H9 (cell line): ENCODE results near the gene ABCB7. TPM values are rescaled to one million over a fixed set of nuclear protein-coding genes. Genes with fewer than 3 reads are reported as not detected.

Experiments
- DNase-seq: peaks from one replicate; pipeline ENCODE4 v3.0.0-alpha.2; 2017
- H2AFZ ChIP-seq: one replicate; pipeline ENCODE4 v1.6.1; 2013; ENCODE audit warnings: mild to moderate bottlenecking, low read length, control low read depth, moderate library complexity
- H2AK5ac ChIP-seq: 2 replicates; pipeline ENCODE4 v1.6.1; 2013; ENCODE audit warnings: low read length, control low read depth, mixed read lengths; ENCODE audit not compliant: insufficient read length
- H2BK120ac ChIP-seq: one replicate; pipeline ENCODE4 v1.6.1; 2013; ENCODE audit warnings: low read depth, mild to moderate bottlenecking, low read length, control low read depth, inconsistent platforms; ENCODE audit not compliant: poor library complexity, severe bottlenecking
- H2BK12ac ChIP-seq: 2 replicates; pipeline ENCODE4 v1.6.1; 2013; ENCODE audit warnings: low read length, control low read depth, mixed read lengths, low read depth; ENCODE audit not compliant: insufficient read length
- H2BK15ac ChIP-seq: 2 replicates; pipeline ENCODE4 v1.6.1; 2013; ENCODE audit warnings: low read depth, low read length, control low read depth
- H2BK20ac ChIP-seq: one replicate; pipeline ENCODE4 v1.6.1; 2013; ENCODE audit warnings: low read depth, mild to moderate bottlenecking, low read length, control low read depth, inconsistent platforms; ENCODE audit not compliant: poor library complexity, severe bottlenecking
- H2BK5ac ChIP-seq: 2 replicates; pipeline ENCODE4 v1.6.1; 2013; ENCODE audit warnings: low read length, control low read depth, mixed read lengths; ENCODE audit not compliant: insufficient read length
- H3K14ac ChIP-seq: 2 replicates; pipeline ENCODE4 v1.6.1; 2013; ENCODE audit warnings: low read length, control low read depth; ENCODE audit not compliant: insufficient read depth
- H3K18ac ChIP-seq: 2 replicates; pipeline ENCODE4 v1.6.1; 2013; ENCODE audit warnings: low read depth, mild to moderate bottlenecking, mixed read lengths, low read length, control low read depth; ENCODE audit not compliant: insufficient read length
- H3K23ac ChIP-seq: 2 replicates; pipeline ENCODE4 v1.6.1; 2013; ENCODE audit warnings: low read length, control low read depth, mixed read lengths, low read depth; ENCODE audit not compliant: insufficient read length
- H3K23me2 ChIP-seq: 2 replicates; pipeline ENCODE4 v1.6.1; 2013; ENCODE audit warnings: low read depth, mild to moderate bottlenecking, mixed read lengths, low read length, control low read depth; ENCODE audit not compliant: insufficient read length, poor library complexity, severe bottlenecking
- H3K27ac ChIP-seq: 2 replicates; pipeline ENCODE4 v1.5.1; 2013; ENCODE audit warnings: low read length, control low read depth, mixed read lengths, low read depth; ENCODE audit not compliant: insufficient read length
- H3K27me3 ChIP-seq: 2 replicates; pipeline ENCODE4 v1.6.1; 2013; ENCODE audit warnings: low read length, control low read depth, inconsistent platforms; ENCODE audit not compliant: insufficient read depth
- H3K4ac ChIP-seq: 2 replicates; pipeline ENCODE4 v1.6.1; 2013; ENCODE audit warnings: low read depth, mild to moderate bottlenecking, control low read depth, inconsistent platforms, low read length, moderate library complexity
- H3K4me1 ChIP-seq: 2 replicates; pipeline ENCODE4 v1.6.1; 2013; ENCODE audit warnings: low read length, control low read depth, inconsistent platforms; ENCODE audit not compliant: insufficient read depth
- H3K4me2 ChIP-seq: 2 replicates; pipeline ENCODE4 v1.6.1; 2013; ENCODE audit warnings: low read length, control low read depth, mixed read lengths; ENCODE audit not compliant: insufficient read length, insufficient read depth
- H3K56ac ChIP-seq: 2 replicates; pipeline ENCODE4 v1.6.1; 2013; ENCODE audit warnings: low read depth, mild to moderate bottlenecking, mixed read lengths, low read length, control low read depth; ENCODE audit not compliant: insufficient read length
- H3K79me1 ChIP-seq: 2 replicates; pipeline ENCODE4 v1.6.1; 2013; ENCODE audit warnings: low read depth, mild to moderate bottlenecking, moderate library complexity, low read length, control low read depth, inconsistent platforms; ENCODE audit not compliant: insufficient read depth, poor library complexity, severe bottlenecking
- H3K79me2 ChIP-seq: 2 replicates; pipeline ENCODE4 v1.6.1; 2013; ENCODE audit warnings: low read length, control low read depth, inconsistent platforms; ENCODE audit not compliant: insufficient read depth
- H3K9ac ChIP-seq: 2 replicates; pipeline ENCODE4 v1.6.1; 2013; ENCODE audit warnings: low read length, control low read depth, mixed read lengths; ENCODE audit not compliant: insufficient read length; ENCODE audit errors: extremely low read depth
- H3K9me3 ChIP-seq: one replicate; pipeline ENCODE4 v1.6.1; 2013; ENCODE audit warnings: low read depth, low read length, inconsistent platforms; ENCODE audit not compliant: control insufficient read depth
- H3T11ph ChIP-seq: one replicate; pipeline ENCODE4 v1.6.1; 2013; ENCODE audit warnings: mild to moderate bottlenecking, low read length, control low read depth, inconsistent platforms
- H4K20me1 ChIP-seq: one replicate; pipeline ENCODE4 v1.6.1; 2013; ENCODE audit not compliant: control insufficient read depth, insufficient read length, insufficient read depth
- H4K5ac ChIP-seq: 2 replicates; pipeline ENCODE4 v1.6.1; 2013; ENCODE audit warnings: low read depth, mild to moderate bottlenecking, mixed read lengths, low read length, control low read depth; ENCODE audit not compliant: insufficient read length
- H4K8ac ChIP-seq: replicated peaks from 2 replicates; pipeline ENCODE4 v1.6.1; 2013; ENCODE audit warnings: low read length, control low read depth, mixed read lengths, low read depth; ENCODE audit not compliant: insufficient read length
- H4K91ac ChIP-seq: 2 replicates; pipeline ENCODE4 v1.6.1; 2013; ENCODE audit warnings: low read depth, mild to moderate bottlenecking, moderate library complexity, mixed read lengths, low read length, control low read depth; ENCODE audit not compliant: insufficient read length
- H3K27ac Mint-ChIP-seq, 3 experiments: 2 replicates in 2 of 3; 3 replicates in 1 of 3; pipeline ENCODE4 v1.8.0; 2020 to 2021; ENCODE audit warnings: mixed read lengths in 3 of 3, mild to moderate bottlenecking in 1 of 3, moderate library complexity in 1 of 3
- H3K27me3 Mint-ChIP-seq: 2 replicates; pipeline ENCODE4 v1.8.0; 2021; ENCODE audit warnings: low read depth, mild to moderate bottlenecking, moderate library complexity, mixed read lengths
- H3K36me3 Mint-ChIP-seq, 3 experiments: 2 replicates in 2 of 3; 3 replicates in 1 of 3; pipeline ENCODE4 v1.8.0; 2020 to 2021; ENCODE audit warnings: low read depth in 3 of 3, mixed read lengths in 3 of 3; ENCODE audit not compliant: insufficient read depth in 1 of 3
- H3K4me1 Mint-ChIP-seq, 2 experiments: 2 replicates each; pipeline ENCODE4 v1.8.0; 2020; ENCODE audit warnings: mixed read lengths in 2 of 2
- H3K4me3 Mint-ChIP-seq, 2 experiments: 2 replicates in 1 of 2; 3 replicates in 1 of 2; pipeline ENCODE4 v1.8.0; 2020 to 2021; ENCODE audit warnings: mild to moderate bottlenecking in 2 of 2, mixed read lengths in 2 of 2, moderate library complexity in 1 of 2
- H3K9me3 Mint-ChIP-seq, 2 experiments: 2 replicates in 1 of 2; 3 replicates in 1 of 2; pipeline ENCODE4 v1.8.0; 2020; ENCODE audit warnings: mild to moderate bottlenecking in 2 of 2, mixed read lengths in 2 of 2, moderate library complexity in 1 of 2
- CTCF ChIP-seq: fragments of 200-600 bp; sonication (generic); conservative IDR thresholded peaks from 3 replicates; pipeline ENCODE4 v1.8.0; 2021; ENCODE audit warnings: antibody characterized with exemption, mild to moderate bottlenecking
- WGBS: extraction: QIAGEN DNeasy Blood & Tissue Kit; methylation state at CpG from one replicate; pipeline ENCODE4 v1.1.7; 2013; ENCODE audit warnings: missing lambda C conversion rate, low lambda C conversion rate, mixed read lengths; ENCODE audit not compliant: insufficient read length; ENCODE audit errors: extremely low coverage; 5-methylcytosine and 5-hydroxymethylcytosine counted together
- total RNA-seq: library from RNA; stranded (reverse); gene quantifications from 2 replicates; pipeline ENCODE4 v1.2.1, GENCODE V29; 2021

Gene ABCB7
- total RNA-seq, 1 experiment from 2014 or later: 40.8 TPM

GRCh38 chrX:75067931-75068330 lies 88.2 kb downstream of the ABCB7 start:
- Histone ChIP-seq H3K18ac (no peak overlapping the region), H4K91ac (no peak overlapping the region), H2AFZ (no peak overlapping the region), H3K79me1 (no peaks in the 10 kb centered on the region), H2BK120ac (no peak overlapping the region), H4K5ac (no peak overlapping the region), H2BK12ac (no peak overlapping the region), H3K9ac (no peak overlapping the region), H2BK15ac (no peak overlapping the region), H3K56ac (no peak overlapping the region), H4K20me1 (no peaks in the 10 kb centered on the region), H2BK20ac (no peak overlapping the region), H3K23me2 (no peaks in the 10 kb centered on the region), H3K4me2 (no peak overlapping the region), H3K4me1 (no peaks in the 10 kb centered on the region), H3K9me3 (no peaks in the 10 kb centered on the region), H3K23ac (no peak overlapping the region), H4K8ac (no peak overlapping the region), H3K27ac (no peak overlapping the region), H2BK5ac (no peak overlapping the region), H2AK5ac (no peak overlapping the region), H3K27me3 (no peaks in the 10 kb centered on the region), H3K79me2 (no peaks in the 10 kb centered on the region), H3K14ac (no peak overlapping the region), H3T11ph (no peak overlapping the region), H3K4ac (no peak overlapping the region)
- no peak overlapping the region for H3K4me3 Mint-ChIP-seq
- no peak for TF ChIP-seq CTCF
- WGBS: 100% methylated on average over 1 of the region's 2 CpGs
- no peaks in the 10 kb centered on the region for H3K27me3 Mint-ChIP-seq
- no peak overlapping the region for H3K27ac Mint-ChIP-seq
- DNase-seq: no peak
- peaks cover 38 to 48% of the 10 kb centered on the region in 2 experiments for H3K9me3 Mint-ChIP-seq
- H3K36me3 Mint-ChIP-seq: peaks cover 0 to 21% (median 9%) of the 10 kb centered on the region in 3 experiments; a peak in 4 of 7 replicates
- no peaks in the 10 kb centered on the region for H3K4me1 Mint-ChIP-seq
